HCT116 (cell line): ENCODE results near the gene CHCHD3.

Experiments
- CTCF ChIP-seq, 3 experiments: fragments of 200-600 bp in 1 of 3; sonication (generic) in 1 of 3; IDR thresholded peaks in 2 of 3; conservative IDR thresholded peaks in 1 of 3; 2 replicates each; pipeline ENCODE4 v1.5.1; 2012 to 2017; ENCODE audit warnings: low read depth in 2 of 3, low read length in 2 of 3, antibody characterized with exemption in 1 of 3, borderline replicate concordance in 1 of 3, control low read depth in 1 of 3, mild to moderate bottlenecking in 1 of 3, mixed read lengths in 1 of 3, mixed run types in 1 of 3, moderate library complexity in 1 of 3; ENCODE audit not compliant: insufficient read depth in 1 of 3
- EZH2 ChIP-seq: fragments of 200-600 bp; sonication (generic); IDR thresholded peaks from 2 replicates; pipeline ENCODE4 v1.6.1; 2017; ENCODE audit warnings: antibody characterized with exemption, mixed run types
- POLR2A ChIP-seq: IDR thresholded peaks from 2 replicates; pipeline ENCODE4 v1.7.0; 2011; ENCODE audit warnings: borderline replicate concordance; ENCODE audit not compliant: insufficient read depth, insufficient read length; ENCODE audit errors: extremely low read depth
- POLR2AphosphoS5 ChIP-seq: IDR thresholded peaks from 2 replicates; pipeline ENCODE4 v1.6.1; 2011; ENCODE audit warnings: mild to moderate bottlenecking, low read depth, low read length, moderate library complexity
- SP1 ChIP-seq: IDR thresholded peaks from 2 replicates; pipeline ENCODE4 v1.6.1; 2012; ENCODE audit warnings: low read depth
- TCF7L2 ChIP-seq: IDR thresholded peaks from 2 replicates; pipeline ENCODE4 v1.7.0; 2011; ENCODE audit warnings: borderline replicate concordance, inconsistent platforms; ENCODE audit not compliant: insufficient read depth, insufficient read length; ENCODE audit errors: extremely low read depth
- ZNF274 ChIP-seq: fragments of 200-500 bp; sonication (Bioruptor generic); IDR thresholded peaks from 2 replicates; pipeline ENCODE4 v1.6.1; 2014; ENCODE audit warnings: mild to moderate bottlenecking, low read depth, low read length, inconsistent platforms
- TF ChIP-seq, protein P1 (sequence below): IDR thresholded peaks from 2 replicates; pipeline ENCODE4 v1.6.1; 2012

GRCh38 chr7:132953468-132953867 is 128.4 kb downstream of the CHCHD3 start:
- TF ChIP-seq TCF7L2, result no peak
- TF ChIP-seq, protein P1, sequence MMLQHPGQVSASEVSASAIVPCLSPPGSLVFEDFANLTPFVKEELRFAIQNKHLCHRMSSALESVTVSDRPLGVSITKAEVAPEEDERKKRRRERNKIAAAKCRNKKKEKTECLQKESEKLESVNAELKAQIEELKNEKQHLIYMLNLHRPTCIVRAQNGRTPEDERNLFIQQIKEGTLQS, result no peak
- TF ChIP-seq EZH2, result no peak
- TF ChIP-seq ZNF274, result no peak
- TF ChIP-seq SP1, result no peak
- no peak for TF ChIP-seq POLR2A
- TF ChIP-seq CTCF (IDR thresholded peaks at IDR 0.05 in 2 of 3, conservative IDR thresholded peaks at IDR 0.05 in 1 of 3; ENCODE audit: borderline replicate concordance in 1 of 3, insufficient read depth in 1 of 3, low read depth in 2 of 3, low read length in 2 of 3), result no peak
- TF ChIP-seq POLR2AphosphoS5, result no peak
